Purkinje cell (primary cell): ENCODE results near the gene CD96. TPM values are rescaled to one million over a fixed set of nuclear protein-coding genes. Genes with fewer than 3 reads are reported as not detected.

Experiments
- polyA plus RNA-seq: library from polyadenylated mRNA; unstranded; fragments of >200 nt; fragmentation: Nextera tagmentation; gene quantifications from 2 replicates; pipeline ENCODE4 v1.2.1, GENCODE V29; 2014

CD96 gene
- not detected in 2 replicates for polyA plus RNA-seq

GRCh38 chr3:111541911-111542483, at the start of gene CD96:
Gene CD96 (plus strand): TSS chr3:111542197. CDS start chr3:111542249, 52 bp downstream.

GRCh38 chr3:111595232-111595631, 53.2 kb downstream of the CD96 start, which contains the start of gene ZBED2:
Gene ZBED2 (minus strand): TSS chr3:111595346. CDS start chr3:111594201, 1,145 bp downstream.

Other genes with a start within 250 kb of the CD96 start
- gene ZBED2, start 53.1 kb downstream of the CD96 start, polyA plus RNA-seq: not detected in 2 replicates
- gene PLCXD2, start 132.5 kb downstream of the CD96 start, polyA plus RNA-seq: 7.3 and 14.8 TPM in 2 replicates